Prostate gland (tissue), 2 donors: ENCODE measurements around the gene MYO18B.

Experiments used
- CTCF ChIP-seq, 4 experiments: fragments of 200-600 bp in 2 of 4; fragments of 450-650 bp in 2 of 4; sonication (generic) in 2 of 4; IDR thresholded peaks; 1 replicate in 3 of 4; 2 replicates in 1 of 4; pipeline ENCODE4 v1.5.1; 2016 to 2019; ENCODE audit warnings: antibody characterized with exemption in 4 of 4, mild to moderate bottlenecking in 2 of 4, moderate library complexity in 2 of 4
- POLR2AphosphoS5 ChIP-seq: sonication (generic); formaldehyde crosslinking; IDR thresholded peaks from one replicate; pipeline ENCODE4 v1.6.1; 2017; ENCODE audit warnings: antibody characterized with exemption

- no peak for TF ChIP-seq CTCF (IDR thresholded peaks at IDR 0.05)
- TF ChIP-seq POLR2AphosphoS5 = no peak
Observed at GRCh38 chr22:25745341-25746011, 3.5 kb downstream of the MYO18B start.
